H1 (cell line): Measurements from ENCODE around the gene SNAP47. TPM values are rescaled to one million over a fixed set of nuclear protein-coding genes. Genes with fewer than 3 reads are reported as not detected.

ENCODE experiments used
- CTCF ChIA-PET: fragments of 300-600 bp; sonication (Branson Sonifier 250); formaldehyde crosslinking; loops from one replicate; lab custom pipeline; 2021; ENCODE audit not compliant: partially characterized antibody; lab: Charles Lee
- POLR2A ChIA-PET: fragments of 300-600 bp; sonication (Branson Sonifier 250); formaldehyde crosslinking; loops from one replicate; lab custom pipeline; 2021; ENCODE audit warnings: inconsistent platforms; ENCODE audit not compliant: partially characterized antibody; lab: Charles Lee
- DNase-seq, 2 experiments: peaks; one replicate each; pipeline versions ENCODE4 v3.0.0 to v3.0.0-alpha.2; 2010 to 2022; ENCODE audit warnings: low spot score in 2 of 2, low read depth in 1 of 2, mixed read lengths in 1 of 2
- FAIRE-seq: peaks from 2 replicates; lab custom pipeline; 2011; peaks lifted over from hg19 to GRCh38; lab: Jason Lieb, UNC
- H2AFZ ChIP-seq: 2 replicates; pipeline ENCODE4 v1.8.1; 2012; ENCODE audit warnings: low read length, inconsistent platforms
- H2AK5ac ChIP-seq: 2 replicates; pipeline ENCODE4 v1.6.1; 2013; ENCODE audit warnings: low read depth, low read length
- H2BK120ac ChIP-seq: replicated peaks from 2 replicates; pipeline ENCODE3; 2013; ENCODE audit warnings: low read depth, low read length, inconsistent platforms
- H2BK12ac ChIP-seq: 2 replicates; pipeline ENCODE4 v1.6.1; 2013; ENCODE audit warnings: low read depth, low read length
- H2BK15ac ChIP-seq: 2 replicates; pipeline ENCODE4 v1.6.1; 2013; ENCODE audit warnings: low read length
- H2BK20ac ChIP-seq: 2 replicates; pipeline ENCODE4 v1.6.1; 2013; ENCODE audit warnings: low read length
- H2BK5ac ChIP-seq: 2 replicates; pipeline ENCODE4 v1.6.1; 2013; ENCODE audit warnings: low read depth, low read length
- H3K14ac ChIP-seq: 2 replicates; pipeline ENCODE4 v1.6.1; 2013; ENCODE audit warnings: inconsistent platforms; ENCODE audit not compliant: insufficient read length
- H3K18ac ChIP-seq: 2 replicates; pipeline ENCODE4 v1.6.1; 2013; ENCODE audit warnings: low read length; ENCODE audit errors: extremely low read depth
- H3K23ac ChIP-seq: 2 replicates; pipeline ENCODE4 v1.6.1; 2013; ENCODE audit warnings: inconsistent platforms; ENCODE audit not compliant: insufficient read length
- H3K23me2 ChIP-seq: 2 replicates; pipeline ENCODE4 v1.6.1; 2013; ENCODE audit warnings: low read depth, low read length
- H3K27ac ChIP-seq: 2 replicates; pipeline ENCODE4 v1.6.1; 2011; ENCODE audit warnings: low read depth, low read length, inconsistent platforms
- H3K27me3 ChIP-seq, 4 experiments: replicated peaks in 1 of 4; 1 replicate in 1 of 4; 2 replicates in 3 of 4; pipeline versions ENCODE4 v1.6.1 to v1.8.1; 2011 to 2013; ENCODE audit warnings: low read length in 3 of 4, mild to moderate bottlenecking in 3 of 4, inconsistent platforms in 2 of 4, mixed read lengths in 2 of 4, moderate library complexity in 1 of 4; ENCODE audit not compliant: control insufficient read depth in 3 of 4, insufficient read depth in 3 of 4; ENCODE audit errors: extremely low read depth in 1 of 4
- H3K36me3 ChIP-seq, 4 experiments: 2 replicates each; pipeline versions ENCODE4 v1.6.1 to v1.8.1; 2011 to 2013; ENCODE audit warnings: mild to moderate bottlenecking in 4 of 4, low read length in 3 of 4, moderate library complexity in 2 of 4, control low read depth in 1 of 4, inconsistent platforms in 1 of 4; ENCODE audit not compliant: insufficient read depth in 4 of 4, control insufficient read depth in 2 of 4
- H3K4ac ChIP-seq: replicated peaks from 2 replicates; pipeline ENCODE3; 2013; ENCODE audit warnings: low read length, low read depth, mixed read lengths, inconsistent platforms; ENCODE audit not compliant: insufficient read length
- H3K4me1 ChIP-seq, 4 experiments: replicated peaks in 1 of 4; 1 replicate in 1 of 4; 2 replicates in 3 of 4; pipeline versions ENCODE4 v1.6.1 to v1.8.1; 2011 to 2013; ENCODE audit warnings: low read length in 3 of 4, inconsistent platforms in 2 of 4, mixed read lengths in 1 of 4; ENCODE audit not compliant: insufficient read depth in 4 of 4, control insufficient read depth in 3 of 4
- H3K4me2 ChIP-seq, 2 experiments: 2 replicates each; pipeline versions ENCODE4 v1.6.1 to v1.8.1; 2011 to 2013; ENCODE audit warnings: low read depth in 2 of 2, low read length in 2 of 2, control low read depth in 1 of 2, inconsistent platforms in 1 of 2, mild to moderate bottlenecking in 1 of 2; ENCODE audit not compliant: insufficient read depth in 1 of 2
- H3K4me3 ChIP-seq, 4 experiments: fragments of 200-600, 300-600 bp in 1 of 4; sonication (generic), shearing (Covaris generic), sonication (Bioruptor Twin) in 1 of 4; 2 replicates each; pipeline versions ENCODE4 v1.5.1 to v1.8.1; 2011 to 2016; ENCODE audit warnings: low read length in 4 of 4, low read depth in 3 of 4, control low read depth in 2 of 4, inconsistent platforms in 2 of 4, mild to moderate bottlenecking in 2 of 4, mixed read lengths in 1 of 4, moderate library complexity in 1 of 4; ENCODE audit not compliant: insufficient read depth in 2 of 4; ENCODE audit errors: extremely low read depth in 1 of 4
- H3K56ac ChIP-seq: replicated peaks from 2 replicates; pipeline ENCODE3; 2013; ENCODE audit warnings: low read depth, mild to moderate bottlenecking, mixed read lengths, low read length, inconsistent platforms; ENCODE audit not compliant: insufficient read length
- H3K79me1 ChIP-seq: 2 replicates; pipeline ENCODE4 v1.6.1; 2013; ENCODE audit warnings: low read depth, low read length, control low read depth
- H3K79me2 ChIP-seq, 2 experiments: 2 replicates each; pipeline versions ENCODE4 v1.6.1 to v1.8.1; 2012 to 2013; ENCODE audit warnings: low read length in 2 of 2, mild to moderate bottlenecking in 2 of 2, inconsistent platforms in 1 of 2; ENCODE audit not compliant: insufficient read depth in 2 of 2, control insufficient read depth in 1 of 2
- H3K9ac ChIP-seq, 4 experiments: replicated peaks in 1 of 4; 1 replicate in 1 of 4; 2 replicates in 3 of 4; pipeline versions ENCODE4 v1.6.1 to v1.8.1; 2011 to 2013; ENCODE audit warnings: low read depth in 3 of 4, low read length in 3 of 4, control low read depth in 2 of 4, mild to moderate bottlenecking in 2 of 4, moderate library complexity in 2 of 4, inconsistent platforms in 1 of 4; ENCODE audit errors: extremely low read depth in 1 of 4
- H3K9me3 ChIP-seq, 2 experiments: 2 replicates each; pipeline versions ENCODE4 v1.6.1 to v1.8.1; 2012 to 2013; ENCODE audit warnings: mild to moderate bottlenecking in 2 of 2, moderate library complexity in 2 of 2, control low read depth in 1 of 2, inconsistent platforms in 1 of 2, low read depth in 1 of 2, low read length in 1 of 2, mixed read lengths in 1 of 2; ENCODE audit not compliant: insufficient read depth in 2 of 2
- H4K20me1 ChIP-seq, 2 experiments: replicated peaks in 1 of 2; 2 replicates each; pipeline versions ENCODE3 to v1.8.1; 2011 to 2013; ENCODE audit warnings: inconsistent platforms in 2 of 2, low read length in 2 of 2, mild to moderate bottlenecking in 1 of 2; ENCODE audit not compliant: insufficient read depth in 2 of 2, control insufficient read depth in 1 of 2
- H4K5ac ChIP-seq: 2 replicates; pipeline ENCODE4 v1.6.1; 2013; ENCODE audit warnings: low read length, low read depth, mixed read lengths, inconsistent platforms; ENCODE audit not compliant: insufficient read length
- H4K8ac ChIP-seq: 2 replicates; pipeline ENCODE4 v1.8.0; 2013; ENCODE audit warnings: mild to moderate bottlenecking, moderate library complexity, low read length, inconsistent platforms; ENCODE audit not compliant: insufficient read depth; ENCODE audit errors: extremely low read depth
- H4K91ac ChIP-seq: replicated peaks from 2 replicates; pipeline ENCODE3; 2013; ENCODE audit warnings: low read length, mixed read lengths, inconsistent platforms; ENCODE audit not compliant: insufficient read length
- BACH1 ChIP-seq: IDR thresholded peaks from 2 replicates; pipeline ENCODE4 v1.6.1; 2012; ENCODE audit warnings: low read length, improper control_type of control experiment
- POLR2A ChIP-seq, 2 experiments: IDR thresholded peaks; 1 replicate in 1 of 2; 2 replicates in 1 of 2; pipeline ENCODE4 v1.6.1; 2011; ENCODE audit warnings: low read depth in 2 of 2, low read length in 2 of 2, mild to moderate bottlenecking in 2 of 2; ENCODE audit errors: control extremely low read depth in 1 of 2
- SAP30 ChIP-seq: fragments of 300-600 bp; sonication (generic); IDR thresholded peaks from 2 replicates; pipeline ENCODE4 v1.7.1; 2012; ENCODE audit warnings: low read length, moderate library complexity, mild to moderate bottlenecking, inconsistent platforms; ENCODE audit not compliant: insufficient read depth, insufficient replicate concordance
- SIN3A ChIP-seq, 2 experiments: IDR thresholded peaks in 1 of 2; conservative IDR thresholded peaks in 1 of 2; 2 replicates each; pipeline ENCODE4 v1.6.1; 2011 to 2012; ENCODE audit warnings: low read length in 2 of 2, improper control_type of control experiment in 1 of 2, low read depth in 1 of 2, mild to moderate bottlenecking in 1 of 2
- TCF12 ChIP-seq: IDR thresholded peaks from 2 replicates; pipeline ENCODE4 v1.6.1; 2011; ENCODE audit warnings: low read depth, mild to moderate bottlenecking, low read length
- WGBS, 2 experiments: shearing (Covaris generic) in 1 of 2; methylation state at CpG; one replicate each; pipeline versions ENCODE4 v1.1.6 to v1.1.7; 2013 to 2015; ENCODE audit warnings: low lambda C conversion rate in 2 of 2, mixed read lengths in 2 of 2, inconsistent platforms in 1 of 2, low coverage in 1 of 2, missing lambda C conversion rate in 1 of 2; ENCODE audit not compliant: insufficient replicate concordance in 2 of 2, insufficient coverage in 1 of 2, insufficient read length in 1 of 2; ENCODE audit errors: extremely low coverage in 1 of 2, missing lambda C conversion rate in 1 of 2; 5-methylcytosine and 5-hydroxymethylcytosine counted together
- polyA plus RNA-seq, 7 experiments: library from polyadenylated mRNA; depleted of rRNA in 3 of 7; stranded (reverse) in 5 of 7; unstranded in 2 of 7; fragments of >200 nt in 5 of 7; fragments of 200-250 nt in 2 of 7; gene quantifications; 1 replicate in 5 of 7; 2 replicates in 1 of 7; 4 replicates in 1 of 7; pipeline versions ENCODE4 v1.2.1 to v1.2.3, GENCODE V29; 2011 to 2013; ENCODE audit warnings: missing spikeins in 2 of 7, mixed read lengths in 2 of 7
- total RNA-seq: library from RNA; stranded (reverse); fragmentation: NEBNext Ultra II Directional; extraction: Animal tissue kit (Norgen Biotek cat#: 25700); gene quantifications from 2 replicates; pipeline ENCODE4 v1.2.1, GENCODE V29; 2021

Gene SNAP47
- total and polyA plus RNA-seq, 2 of the 8 experiments (the other 6 are each of a cell fraction or from before 2014, with no cell fraction given), result 37.6 to 42.2 TPM

DNA sequence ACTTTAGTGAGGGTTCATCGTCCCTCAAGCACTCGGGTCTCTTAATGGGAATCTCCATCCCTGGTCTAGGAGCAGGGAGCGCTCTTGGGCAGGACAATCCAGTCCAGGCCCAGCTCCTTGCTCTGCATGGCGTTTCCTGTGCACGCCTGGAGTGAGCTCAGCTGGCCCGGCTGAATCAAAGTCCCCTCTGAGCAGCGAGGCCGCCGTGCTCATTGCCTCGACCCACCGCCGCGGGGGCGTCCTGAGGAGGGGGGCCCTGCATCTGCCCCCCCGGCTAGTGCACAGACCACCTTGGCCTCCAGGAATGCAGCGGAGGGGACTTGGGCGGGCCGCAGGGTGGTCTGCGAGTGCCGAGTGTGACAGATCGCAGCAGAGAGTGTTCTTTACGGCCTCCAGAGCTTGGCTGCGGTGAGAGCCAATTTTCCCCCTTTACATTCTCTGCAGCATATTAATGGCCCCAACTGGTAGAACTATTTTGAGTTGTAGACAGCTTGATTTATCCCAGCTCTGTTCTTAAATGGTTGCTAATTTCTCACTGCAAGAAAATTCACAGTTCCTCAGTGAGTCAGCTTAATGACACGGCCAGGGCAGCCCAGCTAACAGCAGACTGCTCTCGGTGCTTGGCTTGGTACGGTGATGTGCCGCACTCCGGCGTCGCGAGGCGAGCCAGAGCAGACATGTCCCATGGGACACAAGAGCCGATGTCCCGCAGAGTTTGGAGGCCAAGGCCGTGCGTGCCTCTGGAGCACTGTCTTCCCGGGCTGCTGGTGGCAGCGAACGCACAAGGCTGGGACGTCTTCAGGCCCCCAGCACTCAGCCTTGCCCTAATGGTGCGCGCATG lies 39.8 kb downstream of the SNAP47 start:
- H3K27me3 ChIP-seq, result no peaks in the 10 kb centered on the region
- no peak overlapping the region for H3K14ac ChIP-seq
- no peaks in the 10 kb centered on the region for H3K4me1 ChIP-seq
- no peak overlapping the region for H3K4ac ChIP-seq
- H3K79me1 ChIP-seq, result peaks cover 8% of the 10 kb centered on the region
- H3K9me3 ChIP-seq, result no peaks in the 10 kb centered on the region
- H3K56ac ChIP-seq, result no peak overlapping the region
- WGBS, 2 experiments, result 93% methylated on average over 42 of the region's 42 CpGs; no CpG with 5 or more reads in 1 of the 2 experiments
- no peak overlapping the region for H3K4me3 ChIP-seq
- CTCF ChIA-PET, result interaction anchor here (0.7 to 5.0 kb wide), 8 partner anchors 12 to 302 kb away, joined by 3 to 51 read pairs (median 4); no protein-coding TSS in a partner anchor
- no peaks in the 10 kb centered on the region for H3K23me2 ChIP-seq
- no peak overlapping the region for H2BK15ac ChIP-seq
- no peak overlapping the region for H2BK12ac ChIP-seq
- peak overlapping the region; percentile 25; the same call in 1 of the 2 replicates for H4K8ac ChIP-seq
- H3K4me2 ChIP-seq, result no peak overlapping the region
- no peak overlapping the region for H3K9ac ChIP-seq
- H2BK20ac ChIP-seq, result no peak overlapping the region
- no peak overlapping the region for H2BK120ac ChIP-seq
- H2BK5ac ChIP-seq, result no peak overlapping the region; the same call in 1 of the 2 replicates
- no peak overlapping the region for H2AFZ ChIP-seq
- no peak overlapping the region for H3K27ac ChIP-seq
- no peak overlapping the region for H4K5ac ChIP-seq
- no peak overlapping the region for H3K23ac ChIP-seq
- peaks cover 0 to 15% of the 10 kb centered on the region in 2 experiments for H4K20me1 ChIP-seq
- H3K36me3 ChIP-seq, result peaks cover 0 to 10% (median 0%) of the 10 kb centered on the region in 4 experiments; a peak in 2 of 8 replicates
- TF ChIP-seq SIN3A (conservative IDR thresholded peaks at IDR 0.05 in 1 of 2, IDR thresholded peaks at IDR 0.05 in 1 of 2; ENCODE audit: low read depth in 1 of 2, low read length in 2 of 2) (no peak), POLR2A (IDR thresholded peaks at IDR 0.05; ENCODE audit: control extremely low read depth in 1 of 2, low read depth in 2 of 2, low read length in 2 of 2) (no peak), SAP30 (no peak), BACH1 (no peak), TCF12 (no peak)
- DNase-seq, result no peak
- H3K79me2 ChIP-seq, result no peaks in the 10 kb centered on the region
- no peak for FAIRE-seq
- POLR2A ChIA-PET, result interaction anchor here (0.6 kb wide), 1 partner anchor 412 kb away, joined by 3 read pairs; no protein-coding TSS in a partner anchor
- no peak overlapping the region for H2AK5ac ChIP-seq
- no peak overlapping the region for H3K18ac ChIP-seq
- no peak overlapping the region for H4K91ac ChIP-seq
